Colonic mucosa (tissue), 4 donors: Measurements from ENCODE around the gene INPP5F. TPM values are rescaled to one million over a fixed set of nuclear protein-coding genes. Genes with fewer than 3 reads are reported as not detected.
"Not testable (repeated sequence)": the region's sequence is repeated elsewhere in the genome, so short reads cannot be mapped to it uniquely, and the experiment has no call there.

Experiments used
- DNase-seq: peaks from one replicate; pipeline ENCODE4 v3.0.0-alpha.2; 2020
- H3K27ac ChIP-seq: fragments of 200-600 bp; one replicate; pipeline ENCODE4 v1.8.0; 2021
- H3K27me3 ChIP-seq: fragments of 200-600 bp; one replicate; pipeline ENCODE4 v1.8.0; 2021
- H3K36me3 ChIP-seq: fragments of 200-600 bp; one replicate; pipeline ENCODE4 v1.8.0; 2021
- H3K4me1 ChIP-seq: fragments of 200-600 bp; one replicate; pipeline ENCODE4 v1.8.0; 2021; ENCODE audit warnings: mild to moderate bottlenecking
- H3K4me3 ChIP-seq: fragments of 200-600 bp; one replicate; pipeline ENCODE4 v1.8.0; 2021
- H3K9ac ChIP-seq, 2 donors: one replicate each; pipeline ENCODE4 v1.7.0; 2013; ENCODE audit warnings: control low read depth in 2 of 2, low read depth in 2 of 2, low read length in 2 of 2
- H3K9me3 ChIP-seq: fragments of 200-600 bp; one replicate; pipeline ENCODE4 v1.8.0; 2021
- CTCF ChIP-seq: fragments of 200-600 bp; IDR thresholded peaks from one replicate; pipeline ENCODE4 v1.8.0; 2022; ENCODE audit warnings: antibody characterized with exemption, mild to moderate bottlenecking
- intact Hi-C: fragments of 100-400 bp; cut with DNase I; formaldehyde crosslinking; loops from one replicate; pipeline ENCODE4 v1.14.1; 2022
- total RNA-seq, 2 donors: library from RNA; stranded (reverse); fragmentation: NEBNext Ultra II Directional in 1 of 2; extraction: Animal tissue kit (Norgen Biotek cat#: 25700) in 1 of 2; gene quantifications; one replicate each; pipeline ENCODE4 v1.2.1, GENCODE V29; 2021
- donor health status: healthy.
- donor health status: DM: no; HTN: no; CAD: no.
- donor health status: DM: no; HTN: no; CAD: no.

The INPP5F gene
- total RNA-seq, 2 donors from 2014 or later: 12.6 to 15.6 TPM

DNA sequence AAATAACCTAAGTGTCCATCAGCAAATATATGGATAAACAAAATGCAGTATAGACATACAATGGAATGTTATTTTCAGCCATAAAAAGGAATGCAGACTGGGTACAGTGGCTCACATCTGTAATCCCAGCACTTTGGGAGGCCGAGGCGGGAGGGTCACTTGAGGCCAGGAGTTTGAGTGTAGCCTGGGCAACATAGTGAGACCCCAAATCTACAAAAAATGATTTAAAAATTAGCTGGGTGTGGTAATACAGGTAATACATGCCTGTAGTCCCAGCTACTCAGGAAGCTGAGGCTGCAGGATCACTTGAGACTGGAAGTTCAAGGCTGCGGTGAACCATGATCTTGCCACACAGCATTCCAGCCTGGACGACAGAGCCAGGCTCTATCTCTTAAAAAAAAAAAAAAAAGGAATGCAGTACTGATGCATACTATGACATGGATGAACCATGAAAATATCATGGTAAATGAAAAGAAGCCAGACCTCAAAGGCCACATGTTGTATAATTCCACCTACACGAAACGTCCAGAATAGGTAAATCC lies 139.9 kb downstream of the INPP5F start:
- intact Hi-C loops: loop anchor here (10.0 kb wide), 1 partner anchor 261 kb away; no protein-coding TSS in a partner anchor
- no peaks in the 10 kb centered on the region for H3K9me3 ChIP-seq
- H3K27me3 ChIP-seq: no peaks in the 10 kb centered on the region
- H3K4me3 ChIP-seq: no peak overlapping the region
- TF ChIP-seq CTCF: no peak
- no peak overlapping the region for H3K9ac ChIP-seq
- H3K4me1 ChIP-seq: no peaks in the 10 kb centered on the region
- H3K27ac ChIP-seq: no peak overlapping the region
- no peaks in the 10 kb centered on the region for H3K36me3 ChIP-seq
- DNase-seq: no peak

- Histone ChIP-seq H3K9ac (no peak overlapping the region), H3K36me3 (no peaks in the 10 kb centered on the region), H3K4me3 (no peak overlapping the region), H3K27ac (no peak overlapping the region), H3K9me3 (no peaks in the 10 kb centered on the region), H3K4me1 (peaks cover 6% of the 10 kb centered on the region), H3K27me3 (no peaks in the 10 kb centered on the region)
- no peak for DNase-seq
- intact Hi-C loops: loop anchor here (10.0 kb wide), 1 partner anchor 263 kb away; no protein-coding TSS in a partner anchor
- TF ChIP-seq CTCF: no peak
These were observed 141.5 kb downstream of the INPP5F start for GRCh38 chr10:119867317-119867716.

GRCh38 chr10:119869398-119869797 lies 143.5 kb downstream of the INPP5F start:
- intact Hi-C loops: loop anchor here (10.0 kb wide), 1 partner anchor 265 kb away; no protein-coding TSS in a partner anchor
- not testable (repeated sequence) for H3K4me1 ChIP-seq, H3K36me3 ChIP-seq, H3K9me3 ChIP-seq, H3K9ac ChIP-seq, H3K4me3 ChIP-seq, H3K27ac ChIP-seq, H3K27me3 ChIP-seq, DNase-seq

DNA sequence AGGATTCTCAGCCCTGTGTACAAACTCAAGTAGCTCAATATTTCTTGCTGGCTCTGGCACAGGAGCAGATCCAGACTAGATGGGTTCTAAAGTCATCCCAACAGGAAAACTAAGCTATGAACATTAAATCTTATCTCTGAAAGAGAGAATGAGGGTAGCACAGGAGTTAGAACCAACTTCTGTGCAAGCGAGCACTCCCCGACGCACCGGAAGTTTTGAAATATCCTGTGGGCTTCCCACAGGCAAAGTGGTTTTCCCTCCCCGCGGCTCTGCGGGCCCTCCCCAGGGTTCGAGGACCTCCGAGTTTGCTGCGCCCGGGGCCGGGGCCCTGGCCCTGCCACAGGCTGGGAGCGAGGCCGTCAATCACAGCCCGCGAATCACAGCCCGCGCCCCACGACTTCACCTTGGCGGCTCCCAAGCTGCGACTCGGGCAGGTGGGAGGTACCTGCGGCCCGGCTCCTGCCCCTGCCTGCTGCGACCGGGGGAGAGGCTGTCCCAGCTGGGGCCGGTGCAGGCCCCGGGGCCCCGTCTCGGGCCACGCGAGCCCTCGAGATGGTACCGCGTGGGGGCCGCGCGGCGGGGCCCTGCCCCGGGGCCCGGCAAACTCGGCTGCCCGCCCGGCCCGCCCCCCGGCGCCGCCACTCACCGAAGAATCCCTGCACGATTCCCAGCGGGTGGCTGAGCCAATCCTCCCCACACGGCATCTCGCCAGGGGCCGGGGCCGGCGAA lies 146.2 kb downstream of the INPP5F start:
- peak; percentile 74 for DNase-seq
- Histone ChIP-seq H3K27ac (peak overlapping the region; percentile 91), H3K4me3 (peak overlapping the region; percentile 75), H3K36me3 (no peaks in the 10 kb centered on the region), H3K27me3 (no peaks in the 10 kb centered on the region), H3K4me1 (peaks cover 6% of the 10 kb centered on the region), H3K9me3 (no peaks in the 10 kb centered on the region), H3K9ac (peak overlapping the region; percentile 60 to 85)
- TF ChIP-seq CTCF: no peak
- intact Hi-C loops: no loop called here

GRCh38 chr10:119872610-119872859 lies 146.7 kb downstream of the INPP5F start, which contains the start of gene MCMBP:
TSS of gene MCMBP (minus strand) at chr10:119872843. CDS start at chr10:119872584, 259 bp downstream.
- Histone ChIP-seq H3K27ac (peak within 1 kb of the TSS; percentile 91), H3K4me1 (peaks cover 6% of the 10 kb centered on the region)
- intact Hi-C loops: no loop called here

More at GRCh38 chr10:119872610-119872859, 146.7 kb downstream of the INPP5F start, which contains the start of gene MCMBP:
- Histone ChIP-seq H3K36me3 (no peaks in the 10 kb centered on the region), H3K27me3 (no peaks in the 10 kb centered on the region), H3K9me3 (no peaks in the 10 kb centered on the region), H3K4me3 (peak within 1 kb of the TSS; percentile 75), H3K9ac (peak within 1 kb of the TSS; percentile 76 to 85)
- no peak for TF ChIP-seq CTCF
- no peak for DNase-seq
